Right forelimb (tissue), 1 donor: ENCODE measurements around the gene SEC61B.
A peak's percentile ranks its signal among the peaks of the same experiment; 100 is the strongest.

Source experiments
- DNase-seq: peaks from one replicate; pipeline ENCODE4 v3.0.0-alpha.2; 2018

Gene SEC61B

GRCh38 chr9:99221621-99222415 lies at the start of gene SEC61B, which contains the start of gene ALG2:
TSS of gene SEC61B (plus strand) at chr9:99222282. CDS start at chr9:99222364, 82 bp downstream.
TSS of gene ALG2 (minus strand) at chr9:99221942. CDS start at chr9:99221894, 48 bp downstream.
- peak; percentile 97 for DNase-seq

DNA sequence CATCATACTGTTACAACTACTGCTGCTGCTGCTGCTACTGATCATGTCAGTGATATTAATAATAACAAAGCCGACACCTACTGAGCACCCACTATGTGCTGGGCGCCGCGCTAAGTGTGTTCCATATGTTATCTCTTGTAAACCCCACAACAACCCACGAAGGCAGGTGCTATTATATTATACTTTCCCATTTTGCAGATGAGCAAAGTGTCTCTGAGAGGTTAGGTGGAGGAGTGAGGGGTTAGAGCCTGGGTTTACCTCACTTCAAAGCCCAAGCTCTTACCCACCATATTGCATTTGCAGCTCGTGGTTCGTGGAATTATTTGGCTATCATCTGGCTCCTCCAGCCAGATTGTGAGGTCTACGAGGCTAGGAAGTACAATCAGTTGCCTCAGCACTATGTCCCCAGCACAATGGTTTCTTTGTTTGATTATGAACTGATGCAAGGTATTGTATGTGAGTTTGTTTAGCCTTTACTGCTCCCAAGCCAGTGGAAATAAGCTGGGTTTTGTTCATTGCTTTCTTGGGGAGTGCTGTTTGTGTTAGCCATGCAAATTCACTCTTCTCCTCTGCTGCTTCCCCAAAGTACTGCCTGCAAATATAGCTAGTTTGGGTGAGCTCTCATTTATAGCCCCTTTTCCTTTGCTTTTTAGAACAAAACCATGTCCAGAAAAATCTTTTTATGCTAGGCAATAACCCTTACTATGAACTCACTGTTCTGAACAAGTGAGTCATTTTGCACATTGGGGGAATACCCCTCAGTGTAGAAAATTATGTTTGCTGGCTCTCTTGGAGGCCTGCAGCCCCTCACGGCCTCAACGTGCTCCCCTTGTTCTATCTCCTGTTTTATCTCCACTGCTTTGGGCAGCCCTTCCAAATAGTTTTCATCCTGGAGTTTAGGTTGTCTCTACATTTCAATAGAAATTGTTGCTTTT lies 48.2 kb upstream of the SEC61B start:
- no peak for DNase-seq

DNA sequence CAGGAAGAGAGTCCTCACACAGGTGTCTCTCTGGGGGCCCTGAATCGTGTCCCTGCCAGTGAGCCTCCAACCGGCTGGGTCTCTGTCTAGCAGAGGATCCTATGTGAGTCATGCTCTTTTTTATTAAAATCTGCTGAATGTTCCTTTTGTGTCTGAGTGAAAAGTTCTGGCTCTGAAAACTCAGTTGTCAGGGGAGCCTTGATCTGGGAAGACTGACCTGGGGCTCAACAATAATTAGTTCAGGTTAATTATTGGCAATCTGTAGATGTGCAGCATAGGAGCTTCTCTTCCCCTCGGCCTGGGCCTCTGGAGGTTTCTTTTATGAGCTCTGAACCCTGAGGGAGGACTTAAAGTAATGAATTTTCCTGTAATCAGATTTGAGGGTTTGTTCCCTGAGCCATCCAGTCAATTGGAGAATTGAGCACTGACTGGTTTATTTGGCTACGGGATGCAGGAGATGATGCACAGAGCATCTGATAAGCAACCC lies 45.5 kb upstream of the SEC61B start:
- DNase-seq: no peak

DNA sequence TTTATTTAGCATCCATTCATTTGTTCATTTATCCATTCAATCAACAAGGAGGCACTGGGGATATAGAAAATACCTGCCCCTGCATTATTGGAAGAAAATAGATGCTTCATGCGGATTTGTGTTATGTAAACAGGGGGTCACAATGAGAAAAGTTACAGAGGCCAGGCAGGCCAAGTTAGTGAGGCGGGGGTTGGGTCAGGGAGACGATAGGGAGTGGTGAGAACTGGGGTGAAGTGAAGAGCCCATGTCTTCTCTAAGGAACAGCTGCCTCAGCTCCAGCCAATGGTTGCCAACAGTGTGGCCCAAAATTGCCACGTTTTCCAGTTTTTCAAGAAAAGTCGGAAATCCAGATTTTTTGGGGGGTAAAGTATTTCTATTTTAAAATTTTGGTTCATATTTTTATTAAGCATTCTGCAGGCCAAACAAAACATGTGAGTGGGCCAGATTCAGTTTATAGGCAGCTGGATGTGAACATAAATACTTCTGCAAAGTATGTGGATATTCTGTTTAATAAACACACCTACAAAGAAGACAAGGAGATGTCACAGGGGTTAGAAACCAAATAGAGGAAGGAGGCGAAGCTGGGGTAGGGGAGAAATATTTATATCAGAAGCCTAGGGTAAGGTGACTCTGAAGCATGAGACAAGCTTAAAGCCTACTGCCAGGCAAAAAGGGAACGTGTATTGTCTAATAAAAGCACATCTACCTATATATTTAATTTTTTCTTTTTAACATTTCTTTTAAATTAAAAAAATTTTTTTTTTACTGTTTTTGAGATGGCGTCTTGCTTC lies 44.3 kb upstream of the SEC61B start:
- no peak for DNase-seq

GRCh38 chr9:99178912-99179872 lies 42.9 kb upstream of the SEC61B start:
- no peak for DNase-seq

DNA sequence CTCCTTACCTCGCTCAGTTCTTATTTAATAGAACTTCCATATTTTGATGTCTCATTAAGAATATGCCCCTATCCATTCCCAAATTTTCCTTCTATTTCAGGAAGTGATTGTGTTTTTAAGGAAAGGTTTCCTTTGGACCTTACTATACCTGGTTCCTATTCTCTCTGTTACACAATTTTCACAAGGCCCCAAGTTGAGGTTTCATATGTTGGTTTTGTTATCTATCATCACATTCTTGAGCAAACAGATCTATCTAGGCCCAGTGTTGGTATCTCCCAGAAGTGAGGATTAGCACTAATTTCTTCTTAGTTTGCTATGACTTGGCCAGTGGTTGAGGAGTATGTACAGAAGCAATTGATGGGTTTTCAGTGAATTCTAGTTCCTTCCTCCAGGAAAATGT lies 41.9 kb upstream of the SEC61B start:
- DNase-seq: no peak

- no peak for DNase-seq
These were observed 41.4 kb upstream of the SEC61B start for GRCh38 chr9:99180662-99181061.

GRCh38 chr9:99181206-99181605 lies 40.9 kb upstream of the SEC61B start:
- no peak for DNase-seq

- DNase-seq: no peak
These were observed 40.5 kb upstream of the SEC61B start for GRCh38 chr9:99181621-99182020.

GRCh38 chr9:99182356-99182755 lies 39.7 kb upstream of the SEC61B start:
- no peak for DNase-seq

DNA sequence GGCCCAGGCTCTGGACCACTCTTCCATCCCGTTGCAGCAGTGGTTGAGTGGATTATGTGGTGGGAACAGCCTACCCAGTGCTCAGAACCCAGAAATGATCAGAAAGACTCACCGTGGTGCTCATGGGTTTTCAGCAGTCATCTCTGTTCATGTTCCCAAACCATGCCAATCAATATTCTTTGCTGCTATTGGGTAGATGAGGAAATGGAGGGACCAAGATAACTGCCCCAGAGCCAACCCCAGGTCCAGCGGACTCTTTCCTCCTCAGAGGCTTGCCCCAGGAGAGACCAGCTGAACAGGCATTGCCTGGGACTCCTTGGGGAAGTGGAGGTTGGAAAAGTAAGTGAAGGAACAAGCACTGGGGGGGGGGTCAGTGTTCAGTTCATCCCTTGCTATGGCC lies 38.5 kb upstream of the SEC61B start:
- no peak for DNase-seq

- DNase-seq: peak; percentile 54
These were observed 38.0 kb upstream of the SEC61B start for GRCh38 chr9:99184110-99184474.

DNA sequence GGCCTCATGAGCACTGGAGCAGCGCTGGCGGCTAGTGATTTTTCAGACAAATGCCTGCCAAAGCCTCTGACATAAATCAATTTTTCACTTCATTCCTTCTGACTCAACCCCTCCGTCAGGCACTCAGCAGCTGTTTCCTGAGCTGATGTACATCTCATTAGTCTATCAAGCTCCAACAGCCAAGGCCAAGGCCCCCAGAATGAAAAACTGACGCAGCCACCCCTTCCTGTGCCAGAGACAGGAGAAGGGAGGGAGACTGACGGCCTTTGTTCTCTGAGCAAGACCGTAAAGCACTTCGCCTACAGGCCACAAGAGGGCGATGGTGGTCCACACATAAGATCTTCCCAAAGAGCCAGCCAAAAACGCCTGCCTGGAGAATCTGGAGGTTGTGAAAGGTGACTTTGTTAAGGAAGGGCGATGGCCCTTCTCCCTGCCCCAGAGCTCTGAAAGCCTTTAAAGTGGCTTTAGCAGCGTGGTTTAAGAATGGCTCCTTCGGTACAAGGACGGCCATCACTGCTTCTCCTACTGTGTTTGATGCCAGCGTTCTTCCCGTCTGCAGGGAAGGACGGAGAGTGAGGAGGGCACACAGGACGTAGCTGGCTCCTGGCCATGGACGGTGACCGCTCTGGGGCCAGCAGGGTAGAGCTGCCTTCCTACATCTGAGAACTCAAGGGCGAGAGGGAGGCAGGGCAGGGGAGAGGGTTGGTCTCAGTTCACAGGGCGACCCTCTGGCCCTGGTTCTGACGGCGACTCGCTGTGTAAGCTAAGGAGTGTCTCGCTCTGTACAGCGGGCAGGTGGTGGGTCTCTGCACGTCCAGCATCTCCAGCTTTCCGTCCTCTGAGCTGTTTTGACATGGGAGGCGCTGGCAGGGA lies 37.4 kb upstream of the SEC61B start:
- peak; percentile 91 for DNase-seq

GRCh38 chr9:99185348-99185632 lies 36.8 kb upstream of the SEC61B start:
- no peak for DNase-seq

GRCh38 chr9:99185934-99186333 lies 36.1 kb upstream of the SEC61B start:
- no peak for DNase-seq

DNA sequence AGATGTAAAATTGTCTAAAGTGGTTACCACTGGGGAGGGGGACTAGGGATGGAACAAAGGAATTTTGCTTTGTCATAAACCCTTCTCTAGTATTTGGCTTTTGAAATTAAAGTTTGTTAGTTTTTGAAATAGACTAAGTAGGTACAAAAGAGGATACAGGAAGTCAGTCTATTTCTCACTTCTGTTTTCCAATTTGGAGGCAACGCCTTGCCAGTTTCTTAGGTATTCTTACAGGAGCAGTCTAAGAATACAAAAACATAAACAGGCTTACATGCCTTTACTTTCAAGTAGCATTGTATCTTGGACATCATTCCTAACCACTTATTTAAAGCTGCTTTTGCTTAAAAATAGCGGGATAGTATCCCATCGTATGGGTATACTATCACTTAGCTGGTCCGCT lies 34.8 kb upstream of the SEC61B start:
- no peak for DNase-seq

DNA sequence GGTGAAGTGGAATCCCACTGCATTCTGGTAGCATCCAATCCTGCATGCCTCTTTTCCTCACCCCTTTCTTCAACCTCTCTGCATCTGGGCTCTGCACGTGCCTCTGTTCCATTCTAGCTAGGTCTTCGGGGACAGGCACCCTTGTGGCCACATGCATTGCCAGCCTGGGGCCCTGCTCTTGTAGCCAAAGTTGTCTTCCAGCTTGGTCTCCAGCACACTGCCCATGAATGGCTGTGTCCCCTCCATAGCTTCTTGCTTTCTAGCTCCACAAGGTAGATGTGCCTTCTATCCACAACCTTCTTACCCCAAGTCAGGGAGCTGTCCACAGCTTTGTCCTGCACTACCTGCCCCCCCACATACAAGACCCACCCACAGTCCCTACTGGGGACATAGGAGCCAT lies 32.9 kb upstream of the SEC61B start:
- DNase-seq: no peak

DNA sequence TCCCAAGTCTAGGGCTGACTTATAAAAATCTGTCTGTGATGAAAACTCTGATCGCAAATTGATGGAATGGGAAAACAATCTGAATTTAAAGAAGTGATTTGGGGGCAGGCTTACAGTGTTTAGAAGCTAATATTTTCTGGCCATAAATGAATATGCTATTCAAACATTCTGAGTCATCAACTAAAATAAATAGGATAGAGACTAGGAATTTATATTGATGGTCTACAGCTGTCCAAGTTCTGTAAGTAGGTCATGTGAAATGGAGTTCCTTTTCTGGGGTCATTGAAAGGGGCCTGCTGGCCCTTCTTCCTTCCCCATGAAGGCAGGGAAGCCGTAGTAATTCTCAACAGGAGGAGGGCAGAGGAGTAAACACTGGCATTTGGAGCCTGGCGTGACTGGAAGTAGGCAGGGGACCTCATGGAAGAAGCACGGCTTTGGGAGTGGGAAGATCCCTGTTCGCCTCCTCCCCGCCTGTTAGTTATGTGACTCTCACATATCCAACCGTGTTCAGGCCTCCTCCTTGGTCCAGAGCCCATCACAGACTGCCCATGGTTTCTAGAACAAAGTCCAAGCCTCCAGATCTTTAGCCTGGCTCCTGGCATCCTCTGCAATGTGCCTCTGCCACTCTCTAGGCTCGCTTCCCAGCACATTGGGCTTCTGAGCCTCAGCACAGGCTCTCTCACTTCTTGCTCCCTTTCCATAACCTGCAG lies 32.0 kb upstream of the SEC61B start:
- no peak for DNase-seq

DNA sequence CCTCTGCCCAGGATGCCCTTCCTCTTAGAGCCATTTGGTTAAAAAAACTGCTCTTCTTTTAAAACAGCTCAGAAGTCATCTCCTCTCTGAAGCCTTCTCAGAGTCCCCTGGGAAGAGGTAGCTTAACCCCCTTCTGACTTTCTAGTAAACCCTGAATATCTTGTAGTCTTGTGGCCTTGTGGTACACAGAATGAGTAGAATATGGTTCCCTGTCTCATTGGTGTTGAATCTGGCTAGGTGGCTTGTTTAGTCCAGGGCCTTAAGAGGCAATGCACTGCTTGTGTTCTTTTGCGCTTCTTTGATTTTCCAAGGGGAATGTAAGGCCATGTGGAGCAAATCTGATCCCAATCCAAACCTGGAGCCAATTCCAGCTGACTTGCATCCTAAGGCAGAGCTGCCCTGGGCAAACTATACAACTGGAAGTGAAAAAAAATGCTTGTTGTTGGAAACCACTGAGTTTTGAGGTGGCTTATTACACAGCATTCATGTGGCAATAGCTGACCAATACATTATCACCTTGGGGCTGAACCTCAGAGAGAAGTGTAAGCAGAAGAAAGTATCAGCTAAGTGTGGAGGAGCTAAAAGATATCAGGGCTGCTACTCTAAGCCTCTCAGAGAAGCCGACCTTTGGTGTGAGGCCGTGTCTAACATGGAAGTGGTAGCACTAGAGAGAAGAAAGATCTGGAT lies 31.3 kb upstream of the SEC61B start:
- DNase-seq: no peak
